LNCaP clone FGC (cell line): ENCODE data around the gene ZNF592.

ENCODE experiments used
- DNase-seq: peaks from one replicate; pipeline ENCODE4 v3.0.0-alpha.2; 2011; ENCODE audit warnings: low read depth
- H3K4me3 ChIP-seq: 2 replicates; pipeline ENCODE4 v1.5.1; 2011; ENCODE audit warnings: mild to moderate bottlenecking, low read depth, low read length, control low read depth
- CTCF ChIP-seq: IDR thresholded peaks from 2 replicates; pipeline ENCODE4 v1.5.1; 2012; ENCODE audit warnings: mild to moderate bottlenecking; ENCODE audit not compliant: control insufficient read depth, insufficient read depth; ENCODE audit errors: extremely low read depth

The ZNF592 gene

GRCh38 chr15:84788500-84788899 is 40.1 kb downstream of the ZNF592 start:
- TF ChIP-seq CTCF = no peak
- DNase-seq = no peak

GRCh38 chr15:84789762-84790161 is 41.4 kb downstream of the ZNF592 start:
- H3K4me3 ChIP-seq = no peak overlapping the region
- no peak for DNase-seq
- TF ChIP-seq CTCF = no peak

More at GRCh38 chr15:84788500-84788899, 40.1 kb downstream of the ZNF592 start:
- no peak overlapping the region for H3K4me3 ChIP-seq

GRCh38 chr15:84790676-84791075 is 42.3 kb downstream of the ZNF592 start:
- TF ChIP-seq CTCF = no peak

GRCh38 chr15:84791763-84792162 is 43.4 kb downstream of the ZNF592 start:
- TF ChIP-seq CTCF = no peak
- no peak overlapping the region for H3K4me3 ChIP-seq
- no peak for DNase-seq

More at GRCh38 chr15:84790676-84791075, 42.3 kb downstream of the ZNF592 start:
- no peak for DNase-seq
- H3K4me3 ChIP-seq = no peak overlapping the region

GRCh38 chr15:84793431-84794161 is 45.2 kb downstream of the ZNF592 start:
- H3K4me3 ChIP-seq = no peak overlapping the region
- no peak for TF ChIP-seq CTCF

GRCh38 chr15:84794162-84794547 is 45.8 kb downstream of the ZNF592 start:
- no peak for DNase-seq
- H3K4me3 ChIP-seq = no peak overlapping the region
- TF ChIP-seq CTCF = no peak

More at GRCh38 chr15:84793431-84794161, 45.2 kb downstream of the ZNF592 start:
- no peak for DNase-seq

GRCh38 chr15:84795186-84795585 is 46.8 kb downstream of the ZNF592 start:
- no peak for TF ChIP-seq CTCF
- no peak for DNase-seq
- no peak overlapping the region for H3K4me3 ChIP-seq
